Kidney (tissue), 14 donors: Measurements from ENCODE around the gene MOXD1. TPM values are rescaled to one million over a fixed set of nuclear protein-coding genes. Genes with fewer than 3 reads are reported as not detected.

ENCODE experiments used
- DNase-seq, 5 donors: peaks; one replicate each; pipeline ENCODE4 v3.0.0-alpha.2; 2013 to 2020
- FAIRE-seq: peaks from 2 replicates; lab custom pipeline; 2012; peaks lifted over from hg19 to GRCh38; lab: Jason Lieb, UNC
- H3K27ac ChIP-seq, 2 donors: one replicate each; pipeline ENCODE4 v1.7.0; 2013; ENCODE audit warnings: low read depth in 2 of 2, low read length in 2 of 2, inconsistent platforms in 1 of 2
- H3K27me3 ChIP-seq: one replicate; pipeline ENCODE4 v1.7.1; 2013; ENCODE audit warnings: low read length, inconsistent platforms; ENCODE audit not compliant: control insufficient read depth, insufficient read depth
- H3K36me3 ChIP-seq, 3 donors: one replicate each; pipeline versions ENCODE4 v1.7.0 to v1.7.1; 2013; ENCODE audit warnings: low read length in 3 of 3, control low read depth in 1 of 3, inconsistent platforms in 1 of 3; ENCODE audit not compliant: insufficient read depth in 3 of 3, control insufficient read depth in 2 of 3
- H3K4me1 ChIP-seq, 3 donors: one replicate each; pipeline versions ENCODE4 v1.7.0 to v1.7.1; 2013; ENCODE audit warnings: low read length in 3 of 3, inconsistent platforms in 1 of 3, low read depth in 1 of 3; ENCODE audit not compliant: control insufficient read depth in 2 of 3, insufficient read depth in 2 of 3
- H3K4me3 ChIP-seq, 3 donors: one replicate each; pipeline versions ENCODE4 v1.7.0 to v1.8.1; 2013; ENCODE audit warnings: low read length in 3 of 3, control low read depth in 1 of 3, inconsistent platforms in 1 of 3
- H3K9ac ChIP-seq, 3 donors: one replicate each; pipeline versions ENCODE4 v1.7.0 to v1.7.1; 2013; ENCODE audit warnings: low read length in 3 of 3, control low read depth in 1 of 3, inconsistent platforms in 1 of 3
- H3K9me3 ChIP-seq, 3 donors: one replicate each; pipeline versions ENCODE4 v1.7.0 to v1.7.1; 2013; ENCODE audit warnings: low read length in 3 of 3, control low read depth in 1 of 3, inconsistent platforms in 1 of 3; ENCODE audit not compliant: control insufficient read depth in 2 of 3, insufficient read depth in 1 of 3
- intact Hi-C: fragments of 100-400 bp; cut with DNase I; formaldehyde crosslinking; loops from one replicate; pipeline ENCODE4 v1.11.1; 2022
- polyA plus RNA-seq: library from polyadenylated mRNA; stranded (reverse); fragments of 350-450 nt; fragmentation: Illumina TruSeq; extraction: RNeasy Lipid Tissue Mini Kit (QIAGEN cat#74804); gene quantifications from one replicate; pipeline ENCODE4 v1.2.3, GENCODE V29; 2014; ENCODE audit warnings: low read depth, low replicate concordance; ENCODE audit not compliant: insufficient read depth
- total RNA-seq: library from RNA; stranded (reverse); fragmentation: NEBNext Ultra II Directional; extraction: Animal tissue kit (Norgen Biotek cat#: 25700); gene quantifications from one replicate; pipeline ENCODE4 v1.2.1, GENCODE V29; 2021
- TF ChIP-seq, protein P1 (sequence below): IDR thresholded peaks from 3 replicates; pipeline ENCODE4 v1.5.1; 2012; ENCODE audit warnings: mild to moderate bottlenecking, moderate library complexity, borderline replicate concordance; ENCODE audit not compliant: insufficient read depth; ENCODE audit errors: extremely low read depth
- donor health status: control.
- donor health status: control.
- donor health status: control.
- donor health status: control.
- donor health status: control.
- donor health status: DM: yes; HTN: yes; CAD: no.
- donor health status: Normal renal cell carcinoma (clear cell type).

The MOXD1 gene
- total and polyA plus RNA-seq, 2 donors from 2014 or later, result 11.6 to 35.9 TPM

GRCh38 chr6:132446141-132446854, 45.0 kb upstream of the MOXD1 start:
- TF ChIP-seq, protein P1, sequence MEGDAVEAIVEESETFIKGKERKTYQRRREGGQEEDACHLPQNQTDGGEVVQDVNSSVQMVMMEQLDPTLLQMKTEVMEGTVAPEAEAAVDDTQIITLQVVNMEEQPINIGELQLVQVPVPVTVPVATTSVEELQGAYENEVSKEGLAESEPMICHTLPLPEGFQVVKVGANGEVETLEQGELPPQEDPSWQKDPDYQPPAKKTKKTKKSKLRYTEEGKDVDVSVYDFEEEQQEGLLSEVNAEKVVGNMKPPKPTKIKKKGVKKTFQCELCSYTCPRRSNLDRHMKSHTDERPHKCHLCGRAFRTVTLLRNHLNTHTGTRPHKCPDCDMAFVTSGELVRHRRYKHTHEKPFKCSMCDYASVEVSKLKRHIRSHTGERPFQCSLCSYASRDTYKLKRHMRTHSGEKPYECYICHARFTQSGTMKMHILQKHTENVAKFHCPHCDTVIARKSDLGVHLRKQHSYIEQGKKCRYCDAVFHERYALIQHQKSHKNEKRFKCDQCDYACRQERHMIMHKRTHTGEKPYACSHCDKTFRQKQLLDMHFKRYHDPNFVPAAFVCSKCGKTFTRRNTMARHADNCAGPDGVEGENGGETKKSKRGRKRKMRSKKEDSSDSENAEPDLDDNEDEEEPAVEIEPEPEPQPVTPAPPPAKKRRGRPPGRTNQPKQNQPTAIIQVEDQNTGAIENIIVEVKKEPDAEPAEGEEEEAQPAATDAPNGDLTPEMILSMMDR, result no peak
- H3K9me3 ChIP-seq, result peaks cover 0 to 3% (median 0%) of the 10 kb centered on the region in 3 donors
- no peaks in the 10 kb centered on the region for H3K36me3 ChIP-seq
- no peaks in the 10 kb centered on the region for H3K27me3 ChIP-seq
- DNase-seq (no peak), FAIRE-seq (no peak)
- H3K4me1 ChIP-seq, result no peaks in the 10 kb centered on the region
- H3K27ac ChIP-seq, result no peak overlapping the region
- no peak overlapping the region for H3K9ac ChIP-seq
- intact Hi-C loops, result no loop called here
- no peak overlapping the region for H3K4me3 ChIP-seq

DNA sequence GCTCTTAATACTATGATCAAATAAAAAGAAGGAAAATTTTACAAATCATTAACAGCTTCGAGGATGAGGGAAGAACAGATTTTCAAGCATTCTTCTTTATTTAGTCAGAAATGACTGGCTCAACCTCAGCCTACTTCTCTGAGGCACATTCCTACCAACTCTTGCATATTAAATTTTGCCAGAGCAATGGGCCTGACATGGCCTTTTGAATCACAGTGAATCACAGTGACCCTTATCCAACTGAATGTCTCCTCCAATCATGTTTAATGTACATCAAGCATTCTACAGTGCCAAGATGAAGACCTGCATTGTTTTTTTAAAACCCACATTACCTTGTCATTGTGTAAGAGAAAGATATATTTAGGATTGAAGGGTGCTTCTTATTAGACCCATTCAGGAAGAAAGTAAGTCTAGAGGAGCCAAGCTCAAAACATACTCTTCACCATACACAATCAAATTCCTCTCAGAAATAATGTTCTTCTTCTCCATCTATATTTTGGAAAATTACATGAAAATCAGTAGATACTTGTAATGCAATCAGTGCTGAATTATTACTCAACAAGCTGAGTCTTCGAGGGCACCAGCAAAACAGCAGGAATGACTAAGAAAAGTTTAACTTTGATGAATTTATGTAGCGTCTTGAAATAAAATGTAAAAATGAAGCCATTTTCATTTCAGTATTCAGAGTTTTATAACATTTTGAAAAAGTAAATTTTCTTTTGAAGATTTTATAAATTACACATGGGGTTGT, 44.1 kb upstream of the MOXD1 start:
- Histone ChIP-seq H3K4me1 (no peaks in the 10 kb centered on the region), H3K4me3 (no peak overlapping the region), H3K36me3 (no peaks in the 10 kb centered on the region), H3K27me3 (no peaks in the 10 kb centered on the region), H3K27ac (no peak overlapping the region), H3K9me3 (peaks cover 0 to 3% (median 0%) of the 10 kb centered on the region in 3 donors), H3K9ac (no peak overlapping the region)
- TF ChIP-seq, protein P1, result no peak
- intact Hi-C loops, result no loop called here
- FAIRE-seq (no peak), DNase-seq (no peak)

DNA sequence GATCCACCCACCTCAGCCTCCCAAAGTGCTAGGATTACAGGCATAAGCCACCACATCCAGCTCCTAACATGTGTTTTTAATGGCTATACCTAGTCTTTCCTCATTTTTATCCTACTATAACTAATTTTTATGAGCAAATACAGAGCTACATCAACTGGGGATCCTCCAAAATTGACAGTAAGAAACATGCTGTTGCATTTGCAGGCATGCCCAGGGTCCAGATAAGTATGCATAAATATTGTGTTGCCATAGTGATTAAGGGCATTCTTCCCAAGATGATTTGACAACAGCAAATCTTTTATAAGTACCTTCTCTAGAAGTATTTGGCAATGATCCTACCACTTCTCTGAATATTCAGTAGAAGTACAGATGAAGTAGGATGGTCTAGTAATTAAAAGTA, 41.9 kb upstream of the MOXD1 start:
- intact Hi-C loops, result no loop called here
- no peak overlapping the region for H3K4me3 ChIP-seq
- FAIRE-seq (no peak), DNase-seq (no peak)
- no peak overlapping the region for H3K9ac ChIP-seq
- no peaks in the 10 kb centered on the region for H3K27me3 ChIP-seq
- TF ChIP-seq, protein P1, result no peak
- H3K4me1 ChIP-seq, result no peaks in the 10 kb centered on the region
- no peaks in the 10 kb centered on the region for H3K36me3 ChIP-seq
- H3K9me3 ChIP-seq, result peaks cover 0 to 3% (median 0%) of the 10 kb centered on the region in 3 donors
- no peak overlapping the region for H3K27ac ChIP-seq
